WTC11 (cell line): Measurements from ENCODE around the gene MUC6. TPM values are rescaled to one million over a fixed set of nuclear protein-coding genes. Genes with fewer than 3 reads are reported as not detected.
"Not testable (repeated sequence)": the region's sequence is repeated elsewhere in the genome, so short reads cannot be mapped to it uniquely, and the experiment has no call there.

Source experiments
- ATAC-seq: fragments of 200-7000 bp; cut with Tn5 transposase; 2 replicates; pipeline ENCODE4 v1.10.0; 2021; ENCODE audit warnings: mild to moderate bottlenecking, moderate library complexity
- CTCF ChIA-PET: fragments of 300-600 bp; sonication (Branson Sonifier 250); formaldehyde crosslinking; loops from one replicate; lab custom pipeline; 2021; ENCODE audit warnings: antibody characterized with exemption; lab: Charles Lee
- POLR2A ChIA-PET: fragments of 350-600 bp; sonication (Branson Sonifier 250); formaldehyde crosslinking; loops from one replicate; lab custom pipeline; 2021; ENCODE audit warnings: antibody characterized with exemption; lab: Charles Lee
- DNase-seq: peaks from one replicate; pipeline ENCODE4 v3.0.0; 2021; ENCODE audit warnings: low spot score
- H3K27ac Mint-ChIP-seq: 2 replicates; pipeline ENCODE4 v1.8.0; 2021; ENCODE audit warnings: mixed read lengths
- H3K27me3 Mint-ChIP-seq: 2 replicates; pipeline ENCODE4 v1.8.0; 2021; ENCODE audit warnings: low read depth, mild to moderate bottlenecking, moderate library complexity, mixed read lengths
- H3K36me3 Mint-ChIP-seq: 2 replicates; pipeline ENCODE4 v1.8.0; 2021; ENCODE audit warnings: mixed read lengths
- H3K4me1 Mint-ChIP-seq: 2 replicates; pipeline ENCODE4 v1.8.0; 2022; ENCODE audit warnings: mixed read lengths
- H3K4me3 Mint-ChIP-seq: 2 replicates; pipeline ENCODE4 v1.8.0; 2021; ENCODE audit warnings: mild to moderate bottlenecking, moderate library complexity, mixed read lengths
- H3K9me3 Mint-ChIP-seq: 2 replicates; pipeline ENCODE4 v1.8.0; 2021; ENCODE audit warnings: mixed read lengths
- CREB1 ChIP-seq: sonication (generic); formaldehyde crosslinking; IDR thresholded peaks from 2 replicates; pipeline ENCODE4 v1.8.0; 2023; ENCODE audit warnings: mild to moderate bottlenecking, missing genetic modification reagents
- CTCF ChIP-seq: fragments of 200-600 bp; IDR thresholded peaks from 2 replicates; pipeline ENCODE4 v1.8.0; 2022; ENCODE audit warnings: antibody characterized with exemption
- E2F1 ChIP-seq: sonication (generic); formaldehyde crosslinking; IDR thresholded peaks from 2 replicates; pipeline ENCODE4 v1.8.0; 2022; ENCODE audit warnings: mild to moderate bottlenecking, missing genetic modification reagents
- ERG ChIP-seq: fragments of 250-450 bp; sonication (Bioruptor Pico); IDR thresholded peaks from 2 replicates; pipeline ENCODE4 v1.8.0; 2021; ENCODE audit warnings: mild to moderate bottlenecking
- NR1H2 ChIP-seq: sonication (generic); formaldehyde crosslinking; IDR thresholded peaks from 2 replicates; pipeline ENCODE4 v1.9.0; 2021; ENCODE audit warnings: mild to moderate bottlenecking, moderate library complexity, missing genetic modification reagents
- NR2C2 ChIP-seq: sonication (generic); formaldehyde crosslinking; IDR thresholded peaks from 2 replicates; pipeline ENCODE4 v1.8.0; 2022; ENCODE audit warnings: mild to moderate bottlenecking, missing genetic modification reagents
- PRRX2 ChIP-seq: fragments of 250-450 bp; sonication (Bioruptor Pico); IDR thresholded peaks from 2 replicates; pipeline ENCODE4 v1.8.0; 2021; ENCODE audit warnings: mild to moderate bottlenecking
- TEAD4 ChIP-seq: sonication (generic); formaldehyde crosslinking; IDR thresholded peaks from 2 replicates; pipeline ENCODE4 v1.8.0; 2022; ENCODE audit warnings: mild to moderate bottlenecking, missing genetic modification reagents
- TP53 ChIP-seq: sonication (generic); formaldehyde crosslinking; IDR thresholded peaks from 2 replicates; pipeline ENCODE4 v1.8.1; 2023; ENCODE audit warnings: mild to moderate bottlenecking, missing genetic modification reagents
- ZBTB21 ChIP-seq: sonication (generic); formaldehyde crosslinking; IDR thresholded peaks from 2 replicates; pipeline ENCODE4 v1.8.1; 2023; ENCODE audit warnings: mild to moderate bottlenecking, missing genetic modification reagents, borderline replicate concordance
- ZNF425 ChIP-seq: fragments of 250-450 bp; sonication (Bioruptor Pico); conservative IDR thresholded peaks from 2 replicates; pipeline ENCODE4 v1.9.0; 2021; ENCODE audit warnings: mild to moderate bottlenecking
- ZNF532 ChIP-seq: fragments of 250-450 bp; sonication (Bioruptor Pico); IDR thresholded peaks from 2 replicates; pipeline ENCODE4 v1.9.0; 2021; ENCODE audit warnings: mild to moderate bottlenecking, borderline replicate concordance
- total RNA-seq: library from RNA; stranded (reverse); gene quantifications from 3 replicates; pipeline ENCODE4 v1.2.3, GENCODE V29; 2021
- TF ChIP-seq, protein P1 (sequence below): sonication (generic); formaldehyde crosslinking; IDR thresholded peaks from 2 replicates; pipeline ENCODE4 v1.8.1; 2022; ENCODE audit warnings: mild to moderate bottlenecking, moderate library complexity, missing genetic modification reagents
- TF ChIP-seq, protein P2 (sequence below): sonication (generic); formaldehyde crosslinking; IDR thresholded peaks from 2 replicates; pipeline ENCODE4 v1.8.0; 2023; ENCODE audit warnings: missing genetic modification reagents, mild to moderate bottlenecking, borderline replicate concordance
- TF ChIP-seq, protein P3 (sequence below): sonication (generic); formaldehyde crosslinking; IDR thresholded peaks from 2 replicates; pipeline ENCODE4 v1.8.1; 2022; ENCODE audit warnings: low read depth, mild to moderate bottlenecking, moderate library complexity, missing genetic modification reagents, borderline replicate concordance

The MUC6 gene
- total RNA-seq, 1 experiment from 2014 or later = 0.13 TPM

- POLR2A ChIA-PET, H3K27ac Mint-ChIP-seq: not testable (repeated sequence)
These were observed 19.9 kb downstream of the MUC6 start for GRCh38 chr11:1016610-1017126.

DNA sequence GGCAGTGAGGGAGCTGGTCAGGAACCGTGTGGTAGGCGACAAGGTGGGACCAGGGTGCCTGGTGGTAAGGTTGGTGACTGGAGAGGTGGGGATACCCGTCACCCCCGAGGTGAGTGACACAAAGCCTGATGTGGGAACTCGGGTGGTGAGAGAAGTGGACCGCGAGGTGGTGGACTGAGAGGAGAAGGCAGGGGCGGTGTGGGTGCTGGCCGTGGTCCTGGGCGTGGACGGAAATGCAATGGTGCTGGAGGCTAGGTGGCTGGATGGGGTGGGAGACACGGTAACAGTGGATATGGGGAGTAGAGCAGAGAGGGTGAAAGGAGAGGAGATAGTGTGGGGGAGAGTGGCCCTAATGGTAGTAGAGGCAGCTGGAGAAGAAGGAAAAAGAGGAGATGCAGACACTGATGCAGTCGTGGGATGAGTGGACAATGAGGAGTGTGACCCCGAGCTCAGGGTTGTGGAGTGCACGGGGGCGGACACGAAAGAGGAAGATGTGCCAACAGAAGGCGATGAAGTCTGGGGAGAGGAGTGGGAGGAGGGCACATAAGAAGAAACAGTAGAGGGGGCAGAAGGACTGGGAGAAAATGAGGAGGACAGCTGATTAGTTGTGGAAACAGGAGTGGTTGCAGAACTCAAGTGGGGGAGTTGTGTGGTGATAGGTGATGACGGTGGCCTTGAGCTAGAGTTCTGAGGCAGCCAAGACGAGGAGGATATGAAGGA lies 20.5 kb downstream of the MUC6 start:
- POLR2A ChIA-PET = no interaction called here
- Mint-ChIP-seq H3K36me3 (peaks cover 17% of the 10 kb centered on the region), H3K4me1 (0 out of 2 replicates have a peak, but pooled peaks cover 3% of the 10 kb centered on the region)
- TF ChIP-seq ZNF532 (CRISPR knock-in tag) (no peak), CREB1 (CRISPR knock-in tag) (no peak), NR2C2 (CRISPR knock-in tag) (no peak), TEAD4 (CRISPR knock-in tag) (no peak), NR1H2 (no peak), ZNF425 (CRISPR knock-in tag) (no peak), CTCF (no peak), E2F1 (CRISPR knock-in tag) (no peak), TP53 (CRISPR knock-in tag) (no peak), ERG (CRISPR knock-in tag) (no peak), PRRX2 (CRISPR knock-in tag) (no peak), ZBTB21 (CRISPR knock-in tag) (no peak)
- TF ChIP-seq, protein P1, sequence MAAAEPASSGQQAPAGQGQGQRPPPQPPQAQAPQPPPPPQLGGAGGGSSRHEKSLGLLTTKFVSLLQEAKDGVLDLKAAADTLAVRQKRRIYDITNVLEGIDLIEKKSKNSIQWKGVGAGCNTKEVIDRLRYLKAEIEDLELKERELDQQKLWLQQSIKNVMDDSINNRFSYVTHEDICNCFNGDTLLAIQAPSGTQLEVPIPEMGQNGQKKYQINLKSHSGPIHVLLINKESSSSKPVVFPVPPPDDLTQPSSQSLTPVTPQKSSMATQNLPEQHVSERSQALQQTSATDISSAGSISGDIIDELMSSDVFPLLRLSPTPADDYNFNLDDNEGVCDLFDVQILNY (CRISPR knock-in tag) = no peak
- TF ChIP-seq, protein P2, sequence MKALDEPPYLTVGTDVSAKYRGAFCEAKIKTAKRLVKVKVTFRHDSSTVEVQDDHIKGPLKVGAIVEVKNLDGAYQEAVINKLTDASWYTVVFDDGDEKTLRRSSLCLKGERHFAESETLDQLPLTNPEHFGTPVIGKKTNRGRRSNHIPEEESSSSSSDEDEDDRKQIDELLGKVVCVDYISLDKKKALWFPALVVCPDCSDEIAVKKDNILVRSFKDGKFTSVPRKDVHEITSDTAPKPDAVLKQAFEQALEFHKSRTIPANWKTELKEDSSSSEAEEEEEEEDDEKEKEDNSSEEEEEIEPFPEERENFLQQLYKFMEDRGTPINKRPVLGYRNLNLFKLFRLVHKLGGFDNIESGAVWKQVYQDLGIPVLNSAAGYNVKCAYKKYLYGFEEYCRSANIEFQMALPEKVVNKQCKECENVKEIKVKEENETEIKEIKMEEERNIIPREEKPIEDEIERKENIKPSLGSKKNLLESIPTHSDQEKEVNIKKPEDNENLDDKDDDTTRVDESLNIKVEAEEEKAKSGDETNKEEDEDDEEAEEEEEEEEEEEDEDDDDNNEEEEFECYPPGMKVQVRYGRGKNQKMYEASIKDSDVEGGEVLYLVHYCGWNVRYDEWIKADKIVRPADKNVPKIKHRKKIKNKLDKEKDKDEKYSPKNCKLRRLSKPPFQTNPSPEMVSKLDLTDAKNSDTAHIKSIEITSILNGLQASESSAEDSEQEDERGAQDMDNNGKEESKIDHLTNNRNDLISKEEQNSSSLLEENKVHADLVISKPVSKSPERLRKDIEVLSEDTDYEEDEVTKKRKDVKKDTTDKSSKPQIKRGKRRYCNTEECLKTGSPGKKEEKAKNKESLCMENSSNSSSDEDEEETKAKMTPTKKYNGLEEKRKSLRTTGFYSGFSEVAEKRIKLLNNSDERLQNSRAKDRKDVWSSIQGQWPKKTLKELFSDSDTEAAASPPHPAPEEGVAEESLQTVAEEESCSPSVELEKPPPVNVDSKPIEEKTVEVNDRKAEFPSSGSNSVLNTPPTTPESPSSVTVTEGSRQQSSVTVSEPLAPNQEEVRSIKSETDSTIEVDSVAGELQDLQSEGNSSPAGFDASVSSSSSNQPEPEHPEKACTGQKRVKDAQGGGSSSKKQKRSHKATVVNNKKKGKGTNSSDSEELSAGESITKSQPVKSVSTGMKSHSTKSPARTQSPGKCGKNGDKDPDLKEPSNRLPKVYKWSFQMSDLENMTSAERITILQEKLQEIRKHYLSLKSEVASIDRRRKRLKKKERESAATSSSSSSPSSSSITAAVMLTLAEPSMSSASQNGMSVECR (CRISPR knock-in tag) = no peak
- TF ChIP-seq, protein P3, sequence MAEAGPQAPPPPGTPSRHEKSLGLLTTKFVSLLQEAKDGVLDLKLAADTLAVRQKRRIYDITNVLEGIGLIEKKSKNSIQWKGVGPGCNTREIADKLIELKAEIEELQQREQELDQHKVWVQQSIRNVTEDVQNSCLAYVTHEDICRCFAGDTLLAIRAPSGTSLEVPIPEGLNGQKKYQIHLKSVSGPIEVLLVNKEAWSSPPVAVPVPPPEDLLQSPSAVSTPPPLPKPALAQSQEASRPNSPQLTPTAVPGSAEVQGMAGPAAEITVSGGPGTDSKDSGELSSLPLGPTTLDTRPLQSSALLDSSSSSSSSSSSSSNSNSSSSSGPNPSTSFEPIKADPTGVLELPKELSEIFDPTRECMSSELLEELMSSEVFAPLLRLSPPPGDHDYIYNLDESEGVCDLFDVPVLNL (CRISPR knock-in tag) = no peak
- TF ChIP-seq, all 79 proteins: peak for 0
- no peak overlapping the region for H3K4me3 Mint-ChIP-seq
- H3K27me3 Mint-ChIP-seq = no peaks in the 10 kb centered on the region; the same call in 1 of the 2 replicates
- peaks cover 24% of the 10 kb centered on the region for H3K9me3 Mint-ChIP-seq
- no peak overlapping the region for H3K27ac Mint-ChIP-seq
- CTCF ChIA-PET = no interaction called here
- ATAC-seq (no peak), DNase-seq (no peak)

More at GRCh38 chr11:1016610-1017126, 19.9 kb downstream of the MUC6 start:
- DNase-seq, H3K4me1 Mint-ChIP-seq, CTCF ChIA-PET, H3K27me3 Mint-ChIP-seq, H3K4me3 Mint-ChIP-seq, ATAC-seq: not testable (repeated sequence)
- Mint-ChIP-seq H3K9me3 (peaks cover 24% of the 10 kb centered on the region), H3K36me3 (peaks cover 16% of the 10 kb centered on the region)
